Gastrocnemius medialis (tissue), 4 donors: ENCODE data around the gene THSD7A.

Experiments used
- POLR2A ChIP-seq, 2 donors: fragments of 450-650 bp; IDR thresholded peaks; one replicate each; pipeline ENCODE4 v1.6.1; 2017; ENCODE audit warnings: antibody characterized with exemption in 2 of 2, mild to moderate bottlenecking in 2 of 2, moderate library complexity in 2 of 2
- TF ChIP-seq, protein P1 (sequence below), 5 experiments: fragments of 450-650 bp in 3 of 5; fragments of 200-600 bp in 2 of 5; sonication (generic) in 2 of 5; IDR thresholded peaks in 4 of 5; conservative IDR thresholded peaks in 1 of 5; 1 replicate in 4 of 5; 2 replicates in 1 of 5; pipeline ENCODE4 v1.5.1; 2016 to 2019; ENCODE audit warnings: antibody characterized with exemption in 5 of 5, mild to moderate bottlenecking in 3 of 5, moderate library complexity in 3 of 5

GRCh38 chr7:11567571-11567970 is 264.4 kb downstream of the THSD7A start:
- TF ChIP-seq, protein P1, sequence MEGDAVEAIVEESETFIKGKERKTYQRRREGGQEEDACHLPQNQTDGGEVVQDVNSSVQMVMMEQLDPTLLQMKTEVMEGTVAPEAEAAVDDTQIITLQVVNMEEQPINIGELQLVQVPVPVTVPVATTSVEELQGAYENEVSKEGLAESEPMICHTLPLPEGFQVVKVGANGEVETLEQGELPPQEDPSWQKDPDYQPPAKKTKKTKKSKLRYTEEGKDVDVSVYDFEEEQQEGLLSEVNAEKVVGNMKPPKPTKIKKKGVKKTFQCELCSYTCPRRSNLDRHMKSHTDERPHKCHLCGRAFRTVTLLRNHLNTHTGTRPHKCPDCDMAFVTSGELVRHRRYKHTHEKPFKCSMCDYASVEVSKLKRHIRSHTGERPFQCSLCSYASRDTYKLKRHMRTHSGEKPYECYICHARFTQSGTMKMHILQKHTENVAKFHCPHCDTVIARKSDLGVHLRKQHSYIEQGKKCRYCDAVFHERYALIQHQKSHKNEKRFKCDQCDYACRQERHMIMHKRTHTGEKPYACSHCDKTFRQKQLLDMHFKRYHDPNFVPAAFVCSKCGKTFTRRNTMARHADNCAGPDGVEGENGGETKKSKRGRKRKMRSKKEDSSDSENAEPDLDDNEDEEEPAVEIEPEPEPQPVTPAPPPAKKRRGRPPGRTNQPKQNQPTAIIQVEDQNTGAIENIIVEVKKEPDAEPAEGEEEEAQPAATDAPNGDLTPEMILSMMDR (IDR thresholded peaks at IDR 0.05 in 4 of 5, conservative IDR thresholded peaks at IDR 0.05 in 1 of 5), result no peak
- no peak for TF ChIP-seq POLR2A (IDR thresholded peaks at IDR 0.05)
